ENCODE data around the gene C1QTNF9B. TPM values are rescaled to one million over a fixed set of nuclear protein-coding genes. Genes with fewer than 3 reads are reported as not detected.

Gene C1QTNF9B
- total RNA-seq, 2 donors from 2014 or later, result 2.4 TPM; not detected in 1

DNA sequence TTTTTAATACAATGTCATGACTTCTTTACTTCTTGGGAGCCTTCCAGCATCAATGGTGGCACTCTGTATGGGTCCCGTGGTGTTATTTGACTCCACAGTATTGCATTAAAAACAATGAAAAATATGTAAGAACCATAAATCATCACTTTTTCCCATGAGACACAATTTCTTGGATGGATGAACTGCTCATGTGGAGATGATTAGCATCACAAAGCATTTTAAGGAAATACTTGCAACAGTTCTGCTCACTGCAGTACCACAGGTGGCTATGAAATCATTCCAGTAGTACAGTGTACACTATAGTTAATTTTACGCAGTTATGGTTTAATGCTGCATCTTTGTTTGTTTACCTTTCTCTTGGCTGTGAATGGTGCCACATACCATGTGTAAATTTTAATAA is 37.2 kb upstream of the C1QTNF9B start:
- no peak for TF ChIP-seq POLR2A (IDR thresholded peaks at IDR 0.05)
- Histone ChIP-seq H3K36me3 (no peaks in the 10 kb centered on the region), H3K4me3 (no peak overlapping the region), H3K27ac (no peak overlapping the region), H3K9me3 (no peaks in the 10 kb centered on the region), H3K4me1 (replicated peaks) (no peaks in the 10 kb centered on the region), H3K27me3 (replicated peaks; ENCODE audit: insufficient read depth) (no peaks in the 10 kb centered on the region)
- WGBS, result 71% methylated on average over 2 of the region's 2 CpGs
- DNase-seq (ENCODE audit: low spot score), result no peak
- intact Hi-C loops (cut with DNase I), result no loop called here

DNA sequence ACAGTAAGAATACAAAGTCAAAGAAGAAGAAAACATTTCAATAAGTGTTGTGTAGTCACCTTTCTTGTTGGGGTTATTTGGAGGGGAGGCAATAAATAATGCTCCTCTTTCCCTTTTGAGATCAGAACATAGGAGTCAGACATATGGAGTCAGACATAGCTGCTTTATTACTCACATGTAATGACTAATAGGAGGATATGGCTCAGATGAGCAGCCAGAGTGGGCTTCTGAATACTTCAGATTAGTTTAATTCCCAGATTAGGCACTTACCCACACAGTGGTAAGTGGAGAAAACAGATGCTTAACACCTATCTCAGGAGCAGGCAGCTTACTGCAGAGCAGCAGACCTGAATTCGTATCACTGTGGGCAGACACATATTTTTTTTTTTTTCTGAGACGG is 31.7 kb upstream of the C1QTNF9B start:
- WGBS, result 78% methylated on average over 2 of the region's 2 CpGs
- TF ChIP-seq POLR2AphosphoS5 (IDR thresholded peaks at IDR 0.05) (no peak), POLR2A (IDR thresholded peaks at IDR 0.05) (no peak)
- TF ChIP-seq, protein P1, sequence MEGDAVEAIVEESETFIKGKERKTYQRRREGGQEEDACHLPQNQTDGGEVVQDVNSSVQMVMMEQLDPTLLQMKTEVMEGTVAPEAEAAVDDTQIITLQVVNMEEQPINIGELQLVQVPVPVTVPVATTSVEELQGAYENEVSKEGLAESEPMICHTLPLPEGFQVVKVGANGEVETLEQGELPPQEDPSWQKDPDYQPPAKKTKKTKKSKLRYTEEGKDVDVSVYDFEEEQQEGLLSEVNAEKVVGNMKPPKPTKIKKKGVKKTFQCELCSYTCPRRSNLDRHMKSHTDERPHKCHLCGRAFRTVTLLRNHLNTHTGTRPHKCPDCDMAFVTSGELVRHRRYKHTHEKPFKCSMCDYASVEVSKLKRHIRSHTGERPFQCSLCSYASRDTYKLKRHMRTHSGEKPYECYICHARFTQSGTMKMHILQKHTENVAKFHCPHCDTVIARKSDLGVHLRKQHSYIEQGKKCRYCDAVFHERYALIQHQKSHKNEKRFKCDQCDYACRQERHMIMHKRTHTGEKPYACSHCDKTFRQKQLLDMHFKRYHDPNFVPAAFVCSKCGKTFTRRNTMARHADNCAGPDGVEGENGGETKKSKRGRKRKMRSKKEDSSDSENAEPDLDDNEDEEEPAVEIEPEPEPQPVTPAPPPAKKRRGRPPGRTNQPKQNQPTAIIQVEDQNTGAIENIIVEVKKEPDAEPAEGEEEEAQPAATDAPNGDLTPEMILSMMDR (IDR thresholded peaks at IDR 0.05), result no peak
- Histone ChIP-seq H3K4me3 (no peak overlapping the region), H3K27ac (no peak overlapping the region), H3K9me3 (no peaks in the 10 kb centered on the region), H3K27me3 (replicated peaks; ENCODE audit: insufficient read depth) (no peaks in the 10 kb centered on the region), H3K4me1 (replicated peaks) (no peaks in the 10 kb centered on the region), H3K36me3 (no peaks in the 10 kb centered on the region)
- DNase-seq (ENCODE audit: low spot score), result no peak
- intact Hi-C loops (cut with DNase I), result no loop called here

DNA sequence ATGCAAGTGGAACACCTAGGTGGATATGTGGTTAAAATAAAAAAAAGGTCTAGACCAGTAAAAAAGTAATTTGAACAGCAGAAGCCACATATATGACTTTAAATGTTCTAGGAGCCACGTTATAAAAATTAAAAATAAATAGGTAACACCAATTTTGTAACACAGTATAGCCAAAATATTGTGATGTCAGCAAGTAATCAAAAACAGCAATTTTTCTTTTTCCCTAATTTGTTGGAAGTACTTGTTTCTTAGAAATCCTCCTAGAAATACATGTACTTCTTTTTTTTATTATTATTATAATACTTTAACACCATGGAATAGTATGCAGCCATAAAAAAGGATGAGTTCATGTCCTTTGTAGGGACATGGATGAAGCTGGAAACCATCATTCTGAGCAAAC is 25.7 kb upstream of the C1QTNF9B start:
- Histone ChIP-seq H3K27me3 (replicated peaks; ENCODE audit: insufficient read depth) (no peaks in the 10 kb centered on the region), H3K4me1 (replicated peaks) (no peaks in the 10 kb centered on the region), H3K36me3 (no peaks in the 10 kb centered on the region), H3K9me3 (no peaks in the 10 kb centered on the region), H3K27ac (no peak overlapping the region), H3K4me3 (no peak overlapping the region)
- TF ChIP-seq POLR2A (IDR thresholded peaks at IDR 0.05) (no peak), POLR2AphosphoS5 (IDR thresholded peaks at IDR 0.05) (no peak)
- TF ChIP-seq, protein P1 (IDR thresholded peaks at IDR 0.05), result no peak
- WGBS, result 72% methylated on average over 1 of the region's 1 CpG
- intact Hi-C loops (cut with DNase I), result loop anchor here (5.0 kb wide), 1 partner anchor 304 kb away; no protein-coding TSS in a partner anchor
- no peak for DNase-seq (ENCODE audit: low spot score)

DNA sequence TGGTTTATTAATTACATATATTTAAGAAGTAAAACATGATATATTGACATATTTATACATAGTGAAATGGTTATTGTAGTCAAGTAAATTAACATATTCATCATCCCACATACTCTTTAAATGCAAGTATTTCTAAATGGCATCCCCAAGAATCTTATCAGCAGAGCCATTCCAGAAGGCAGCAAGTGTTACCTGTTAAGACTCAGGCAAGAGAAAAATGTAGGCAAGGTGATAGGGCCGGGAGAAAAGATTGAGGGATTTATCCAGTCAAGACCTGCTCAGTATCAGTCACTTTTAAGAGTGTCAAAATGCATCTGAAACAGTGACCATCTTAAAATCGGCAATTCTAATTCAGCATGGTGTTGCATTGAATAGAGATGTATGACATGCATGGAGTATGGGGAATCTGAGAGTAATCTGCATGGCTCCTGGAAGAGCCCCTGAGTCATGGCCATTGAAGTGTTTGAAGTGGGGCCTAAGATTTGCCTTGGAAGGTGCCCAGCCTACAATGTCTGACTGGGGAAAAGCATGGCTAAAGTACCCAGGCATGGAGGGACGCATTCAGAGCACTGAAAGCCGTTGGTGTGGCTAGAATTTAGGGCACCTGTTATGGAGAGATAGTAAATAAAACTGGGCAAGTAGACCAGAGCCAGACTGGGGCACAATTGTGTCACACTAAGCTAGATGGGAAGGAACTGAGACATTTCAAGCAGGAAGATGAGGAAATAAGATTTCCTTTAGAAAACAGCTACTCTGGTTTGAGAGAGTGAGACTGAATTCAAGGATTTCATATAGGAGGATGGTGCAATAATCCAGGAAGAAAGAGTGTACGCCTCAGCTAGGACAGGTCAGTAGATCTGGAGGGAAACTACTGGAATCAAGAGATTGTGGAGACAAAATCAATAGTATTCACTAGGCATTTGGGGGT is 25.0 kb upstream of the C1QTNF9B start:
- H3K27ac ChIP-seq, result no peak overlapping the region
- WGBS, result 77% methylated on average over 5 of the region's 5 CpGs
- H3K4me3 ChIP-seq, result no peak overlapping the region
- no peaks in the 10 kb centered on the region for H3K9me3 ChIP-seq
- H3K36me3 ChIP-seq, result no peaks in the 10 kb centered on the region
- H3K4me1 ChIP-seq (replicated peaks), result no peaks in the 10 kb centered on the region
- H3K27me3 ChIP-seq (replicated peaks; ENCODE audit: insufficient read depth), result no peaks in the 10 kb centered on the region
- TF ChIP-seq POLR2A (IDR thresholded peaks at IDR 0.05), result no peak
- DNase-seq (ENCODE audit: low spot score), result no peak
- intact Hi-C loops (cut with DNase I), result loop anchor here (5.0 kb wide), 1 partner anchor 305 kb away; no protein-coding TSS in a partner anchor

DNA sequence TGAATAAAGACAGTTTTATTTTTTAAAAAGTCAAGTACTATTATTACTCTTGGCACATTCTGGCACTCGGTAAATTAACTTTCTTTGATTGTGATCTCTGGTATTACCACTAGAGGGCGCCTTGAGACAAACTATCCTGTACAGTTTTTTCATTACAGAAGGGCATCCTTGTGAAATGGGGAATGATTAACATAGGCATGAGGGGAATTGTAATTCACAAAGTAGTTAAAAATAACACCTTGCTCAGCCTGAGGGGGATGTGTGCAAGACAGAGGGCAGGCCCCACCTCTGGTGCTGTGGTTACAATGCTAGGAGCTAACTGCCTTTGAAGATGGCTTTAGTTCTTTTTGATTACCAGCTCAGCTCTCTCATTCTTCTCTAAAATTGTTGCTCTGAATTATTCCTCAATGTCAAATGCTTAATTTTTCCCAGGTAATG is 24.2 kb upstream of the C1QTNF9B start:
- Histone ChIP-seq H3K36me3 (no peaks in the 10 kb centered on the region), H3K27me3 (replicated peaks; ENCODE audit: insufficient read depth) (no peaks in the 10 kb centered on the region), H3K27ac (no peak overlapping the region), H3K4me1 (replicated peaks) (no peaks in the 10 kb centered on the region), H3K9me3 (no peaks in the 10 kb centered on the region), H3K4me3 (no peak overlapping the region)
- 11% methylated on average over 2 of the region's 2 CpGs for WGBS
- TF ChIP-seq, protein P1 (IDR thresholded peaks at IDR 0.05), result peak; percentile 38 to 79 (median 71)
- TF ChIP-seq POLR2A (IDR thresholded peaks at IDR 0.05) (no peak), POLR2AphosphoS5 (IDR thresholded peaks at IDR 0.05) (no peak)
- peak; percentile 28 for DNase-seq (ENCODE audit: low spot score)
- intact Hi-C loops (cut with DNase I), result loop anchor here (5.0 kb wide), 1 partner anchor 306 kb away; no protein-coding TSS in a partner anchor
